ENCODE data around the gene CREB5.

CREB5 gene

DNA sequence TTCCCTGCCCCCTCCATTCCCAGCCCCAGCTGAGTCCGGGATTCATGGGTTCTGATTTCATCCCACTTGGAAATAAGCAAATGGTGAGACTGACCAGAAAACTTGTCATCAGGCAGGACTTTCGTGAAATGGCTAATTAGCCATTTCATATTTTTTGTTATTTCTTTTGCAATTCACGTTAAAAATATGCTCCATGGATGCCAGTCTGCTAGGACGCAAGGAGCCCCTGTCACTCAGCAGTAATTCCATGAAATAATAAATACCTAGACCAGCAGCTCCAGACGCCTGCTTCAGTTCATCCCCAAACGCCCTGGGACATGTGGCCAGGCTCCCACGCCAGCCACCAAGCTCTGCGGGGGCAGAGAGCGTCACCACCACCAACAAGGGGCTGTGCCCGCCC, 434.9 kb downstream of the CREB5 start:
- no peaks in the 10 kb centered on the region for H3K9me3 Mint-ChIP-seq
- H3K4me1 Mint-ChIP-seq = no peaks in the 10 kb centered on the region
- peaks cover 32% of the 10 kb centered on the region for H3K27me3 Mint-ChIP-seq

DNA sequence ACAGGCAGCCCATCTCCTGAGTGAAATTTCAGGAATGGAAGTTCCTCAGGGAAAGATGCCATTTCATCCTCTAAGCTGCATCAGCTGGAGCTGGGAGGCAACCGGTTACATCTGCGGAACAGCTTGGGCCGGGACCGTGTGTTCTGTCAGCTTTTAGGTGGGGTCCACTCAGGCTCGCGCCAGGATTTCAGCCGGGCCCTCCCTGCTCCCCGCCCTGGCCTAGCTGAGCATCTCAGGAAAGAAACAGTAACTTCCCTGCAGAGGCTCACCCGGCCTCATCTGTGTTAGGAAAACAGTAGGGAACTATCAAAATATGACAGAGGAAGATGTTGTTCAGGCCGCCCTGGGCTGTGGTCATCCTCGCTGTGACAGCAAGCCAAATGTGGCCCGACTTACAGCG, 435.4 kb downstream of the CREB5 start:
- DNase-seq = no peak
- Mint-ChIP-seq H3K27ac (no peak overlapping the region), H3K4me3 (no peak overlapping the region), H3K9me3 (no peaks in the 10 kb centered on the region), H3K4me1 (no peaks in the 10 kb centered on the region), H3K27me3 (peaks cover 31% of the 10 kb centered on the region)
- ATAC-seq = no peak

More for the DNA sequence above, 434.9 kb downstream of the CREB5 start:
- no peak for DNase-seq
- H3K27ac Mint-ChIP-seq = no peak overlapping the region
- no peak overlapping the region for H3K4me3 Mint-ChIP-seq
- ATAC-seq = no peak

DNA sequence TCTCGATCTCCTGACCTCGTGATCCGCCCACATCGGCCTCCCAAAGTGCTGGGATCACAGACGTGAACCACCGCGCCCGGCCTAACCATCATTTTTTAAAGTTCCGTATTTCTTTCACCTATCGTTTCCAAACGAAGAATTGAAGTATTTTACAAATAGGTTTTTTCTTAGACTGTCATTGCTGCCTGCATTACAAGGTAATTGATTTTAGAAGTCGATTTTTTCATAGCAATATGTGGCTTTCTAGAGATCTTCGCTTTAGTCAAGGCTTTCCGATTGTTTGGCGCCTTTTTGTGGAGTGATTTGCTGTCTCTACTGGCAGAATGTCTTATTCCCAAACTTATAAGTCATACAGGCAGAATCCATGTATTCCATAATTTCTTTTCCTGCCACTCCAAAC, 436.6 kb downstream of the CREB5 start:
- Mint-ChIP-seq H3K27ac (no peak overlapping the region), H3K9me3 (no peaks in the 10 kb centered on the region), H3K27me3 (peaks cover 34% of the 10 kb centered on the region), H3K4me3 (no peak overlapping the region), H3K4me1 (peaks cover 9% of the 10 kb centered on the region)
- DNase-seq (no peak), ATAC-seq (no peak)

DNA sequence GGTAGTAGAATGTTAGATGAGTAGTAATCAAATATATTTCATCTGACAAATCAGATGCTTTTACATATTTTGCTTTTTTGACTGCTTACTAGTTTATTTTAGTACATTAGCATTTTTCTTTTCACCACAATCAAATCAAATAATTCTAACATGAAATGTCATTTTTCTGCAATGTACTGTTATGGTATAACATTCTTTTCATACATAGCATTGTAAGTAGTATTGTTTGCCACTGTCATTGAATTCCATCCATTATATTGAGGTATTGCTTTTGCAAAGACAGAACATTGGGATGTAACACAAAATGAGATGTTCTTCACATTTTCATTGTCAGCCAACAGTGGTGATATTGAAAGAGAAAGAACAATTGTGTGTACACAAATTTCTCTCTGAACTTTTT, 438.4 kb downstream of the CREB5 start:
- Mint-ChIP-seq H3K4me3 (no peak overlapping the region), H3K9me3 (no peaks in the 10 kb centered on the region), H3K4me1 (peaks cover 18% of the 10 kb centered on the region), H3K27ac (no peak overlapping the region), H3K27me3 (peaks cover 52% of the 10 kb centered on the region)
- ATAC-seq (no peak), DNase-seq (no peak)

- DNase-seq = no peak
- Mint-ChIP-seq H3K4me1 (peaks cover 18% of the 10 kb centered on the region), H3K9me3 (no peaks in the 10 kb centered on the region), H3K27me3 (peaks cover 68% of the 10 kb centered on the region), H3K4me3 (peak overlapping the region; percentile 80 to 89), H3K27ac (no peak overlapping the region)
- no peak for ATAC-seq
These were observed 440.8 kb downstream of the CREB5 start for GRCh38 chr7:28853150-28853549.

DNA sequence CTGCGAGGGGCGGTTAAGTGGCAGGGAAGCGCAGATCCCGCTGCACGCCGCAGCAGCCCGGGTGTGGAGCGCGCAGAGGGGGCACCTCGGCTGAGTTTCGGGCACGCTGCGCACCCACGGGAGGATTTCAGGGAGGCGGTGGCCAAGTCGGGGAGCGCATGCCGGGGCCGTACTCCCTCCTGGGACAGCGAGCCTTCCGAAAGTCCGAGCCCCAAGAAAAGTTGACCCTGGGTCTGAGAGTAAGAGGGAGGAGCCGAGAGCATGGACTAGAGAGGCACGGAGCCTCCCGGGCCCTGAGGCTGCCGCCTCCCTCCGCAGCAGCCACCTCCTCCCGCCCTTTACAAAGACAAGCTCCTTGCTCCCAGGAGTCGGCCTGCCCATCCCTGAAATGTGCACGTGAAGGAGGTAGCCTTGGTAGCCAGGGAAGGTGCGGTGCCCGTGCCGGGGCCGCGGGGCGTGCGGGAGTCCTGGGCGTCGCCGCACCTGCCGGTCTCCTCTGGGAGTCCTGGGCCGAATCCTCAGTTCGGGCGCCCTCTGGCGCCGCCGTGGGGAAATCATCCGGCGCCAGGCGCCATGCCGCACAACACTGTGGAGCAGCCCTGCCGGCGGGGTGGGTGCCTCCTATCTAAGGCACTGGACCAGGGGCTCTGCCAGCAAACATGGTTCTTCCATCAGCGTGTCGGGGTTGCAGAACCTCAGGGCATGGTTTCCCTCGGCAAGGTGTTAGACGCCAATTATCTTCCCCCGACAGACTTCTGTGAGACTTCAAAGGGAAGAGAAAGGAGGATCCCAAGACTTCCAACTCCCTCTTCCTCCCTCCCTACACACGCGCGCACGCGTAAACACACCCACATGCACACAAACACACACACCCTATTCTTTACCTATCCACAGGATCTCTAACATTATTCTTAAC, 441.8 kb downstream of the CREB5 start:
- peak overlapping the region; percentile 80 to 89 for H3K4me3 Mint-ChIP-seq
- ATAC-seq (peak; percentile 99), DNase-seq (peak; percentile 81 to 87)
- peaks cover 69% of the 10 kb centered on the region for H3K27me3 Mint-ChIP-seq
- H3K4me1 Mint-ChIP-seq = peaks cover 18% of the 10 kb centered on the region
- H3K9me3 Mint-ChIP-seq = no peaks in the 10 kb centered on the region
- no peak overlapping the region for H3K27ac Mint-ChIP-seq

- ATAC-seq (no peak), DNase-seq (no peak)
- Mint-ChIP-seq H3K27ac (no peak overlapping the region), H3K4me3 (peak overlapping the region in 1 of 2 donors; percentile 51), H3K9me3 (no peaks in the 10 kb centered on the region), H3K27me3 (peaks cover 73% of the 10 kb centered on the region), H3K4me1 (peaks cover 18% of the 10 kb centered on the region)
These were observed 442.4 kb downstream of the CREB5 start for GRCh38 chr7:28854750-28855074.

GRCh38 chr7:28855538-28856217, 443.4 kb downstream of the CREB5 start:
- no peak overlapping the region for H3K27ac Mint-ChIP-seq
- DNase-seq = no peak
- peaks cover 18% of the 10 kb centered on the region for H3K4me1 Mint-ChIP-seq
- no peak overlapping the region for H3K4me3 Mint-ChIP-seq
- no peak for ATAC-seq
- H3K9me3 Mint-ChIP-seq = no peaks in the 10 kb centered on the region
- H3K27me3 Mint-ChIP-seq = peaks cover 72% of the 10 kb centered on the region

- Mint-ChIP-seq H3K4me1 (peaks cover 18% of the 10 kb centered on the region), H3K9me3 (no peaks in the 10 kb centered on the region), H3K4me3 (no peak overlapping the region), H3K27ac (peak overlapping the region in 1 of 2 donors; percentile 22), H3K27me3 (peaks cover 64% of the 10 kb centered on the region)
- DNase-seq (no peak), ATAC-seq (no peak)
These were observed 444.3 kb downstream of the CREB5 start for GRCh38 chr7:28856656-28857055.

GRCh38 chr7:28858206-28858605, 445.9 kb downstream of the CREB5 start:
- Mint-ChIP-seq H3K9me3 (no peaks in the 10 kb centered on the region), H3K4me3 (no peak overlapping the region), H3K27ac (no peak overlapping the region), H3K4me1 (peaks cover 16% of the 10 kb centered on the region), H3K27me3 (peaks cover 62% of the 10 kb centered on the region)
- ATAC-seq (no peak), DNase-seq (no peak)

DNA sequence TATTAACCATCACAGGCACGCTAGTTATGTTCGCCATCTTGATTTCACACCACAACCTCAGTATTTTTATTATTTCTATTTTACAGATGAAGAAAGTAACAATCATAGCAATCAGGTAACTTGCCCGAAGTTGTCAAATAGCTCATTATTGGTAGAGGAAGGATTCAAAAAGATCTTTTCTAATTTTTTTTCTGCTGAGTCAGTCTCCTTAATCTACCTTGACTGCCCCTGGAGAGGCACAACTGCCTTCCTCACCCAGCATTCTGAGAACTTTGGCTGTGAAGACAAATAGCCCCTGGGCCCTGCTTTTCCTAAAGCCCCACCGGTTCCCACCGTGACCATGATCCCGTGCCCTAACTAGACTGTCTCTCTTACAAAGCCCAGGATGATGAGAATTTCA, 446.6 kb downstream of the CREB5 start:
- Mint-ChIP-seq H3K4me3 (no peak overlapping the region), H3K27me3 (peaks cover 55% of the 10 kb centered on the region), H3K27ac (no peak overlapping the region), H3K9me3 (no peaks in the 10 kb centered on the region), H3K4me1 (peaks cover 9% of the 10 kb centered on the region)
- no peak for DNase-seq
- no peak for ATAC-seq

GRCh38 chr7:28861825-28862224, 449.5 kb downstream of the CREB5 start:
- H3K27me3 Mint-ChIP-seq = peaks cover 35% of the 10 kb centered on the region
- H3K4me3 Mint-ChIP-seq = no peak overlapping the region
- H3K9me3 Mint-ChIP-seq = no peaks in the 10 kb centered on the region
- no peaks in the 10 kb centered on the region for H3K4me1 Mint-ChIP-seq
- H3K27ac Mint-ChIP-seq = no peak overlapping the region
- ATAC-seq = no peak
- no peak for DNase-seq

- no peak for DNase-seq
These were observed 450.4 kb downstream of the CREB5 start for GRCh38 chr7:28862595-28863272.

DNA sequence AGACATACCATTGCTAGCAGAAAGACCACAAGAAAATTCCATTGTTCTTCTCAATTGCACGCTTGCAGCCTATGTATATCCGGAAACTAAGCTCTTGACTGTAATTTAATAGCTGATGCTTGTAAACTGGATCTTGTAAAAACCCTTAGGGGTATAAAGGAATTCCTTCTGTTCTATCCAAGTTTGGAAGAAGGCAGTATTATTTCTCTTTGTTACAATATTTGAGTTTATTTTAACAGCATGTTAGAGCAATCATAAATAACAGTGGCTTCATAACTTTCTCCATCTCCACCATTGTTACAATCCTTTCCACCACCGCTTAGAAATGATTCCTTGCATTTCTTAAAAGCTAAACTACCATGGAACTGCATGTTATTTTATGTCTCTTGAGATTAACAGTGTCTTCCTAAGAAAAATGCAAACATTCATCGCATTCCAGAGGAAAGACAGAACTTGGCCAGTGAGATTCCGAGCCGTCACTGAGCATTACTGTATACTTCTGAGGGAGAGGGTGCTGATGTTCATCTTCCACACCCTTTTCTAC, 453.4 kb downstream of the CREB5 start:
- ATAC-seq = no peak
- no peak for DNase-seq
- no peak overlapping the region for H3K4me3 Mint-ChIP-seq
- H3K9me3 Mint-ChIP-seq = no peaks in the 10 kb centered on the region
- H3K27ac Mint-ChIP-seq = no peak overlapping the region
- H3K4me1 Mint-ChIP-seq = no peaks in the 10 kb centered on the region
- H3K27me3 Mint-ChIP-seq = peaks cover 32% of the 10 kb centered on the region

More at GRCh38 chr7:28862595-28863272, 450.4 kb downstream of the CREB5 start:
- Mint-ChIP-seq H3K9me3 (no peaks in the 10 kb centered on the region), H3K27ac (no peak overlapping the region), H3K27me3 (peaks cover 31% of the 10 kb centered on the region), H3K4me1 (no peaks in the 10 kb centered on the region), H3K4me3 (no peak overlapping the region)
- ATAC-seq = no peak

- no peak for DNase-seq
These were observed 456.4 kb downstream of the CREB5 start for GRCh38 chr7:28868712-28869111.

DNA sequence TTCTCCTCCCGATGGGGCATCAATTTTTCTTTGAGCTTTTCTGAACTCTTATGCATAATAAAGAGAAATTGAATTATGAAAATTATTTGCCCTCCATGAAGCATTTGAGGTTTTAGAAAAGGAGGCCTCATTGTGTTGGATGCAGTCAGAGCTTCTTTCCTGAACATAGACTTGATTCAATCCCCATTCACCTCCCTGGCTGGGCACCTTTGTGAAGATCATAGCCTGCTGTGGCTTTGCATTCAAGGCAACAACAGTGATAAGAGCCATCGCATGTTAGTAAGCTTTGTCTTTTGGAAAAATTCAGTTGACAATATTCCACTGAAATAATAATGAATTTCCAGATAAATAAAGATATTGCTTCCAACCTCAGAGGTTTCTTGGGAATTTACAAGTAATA, 458.8 kb downstream of the CREB5 start:
- no peak overlapping the region for H3K27ac Mint-ChIP-seq
- H3K9me3 Mint-ChIP-seq = no peaks in the 10 kb centered on the region
- peaks cover 21% of the 10 kb centered on the region for H3K27me3 Mint-ChIP-seq
- ATAC-seq (no peak), DNase-seq (no peak)
- no peak overlapping the region for H3K4me3 Mint-ChIP-seq
- no peaks in the 10 kb centered on the region for H3K4me1 Mint-ChIP-seq

More at GRCh38 chr7:28868712-28869111, 456.4 kb downstream of the CREB5 start:
- H3K27me3 Mint-ChIP-seq = peaks cover 21% of the 10 kb centered on the region
- H3K4me3 Mint-ChIP-seq = no peak overlapping the region
- H3K9me3 Mint-ChIP-seq = no peaks in the 10 kb centered on the region
- H3K4me1 Mint-ChIP-seq = no peaks in the 10 kb centered on the region
- H3K27ac Mint-ChIP-seq = no peak overlapping the region
- ATAC-seq = no peak
